Stimulated activated CD8-positive, alpha-beta memory T cell treated with anti-CD3 and anti-CD28 coated beads, Interleukin-7, amount 100 ng/mL, for 48 hours (primary cell): ENCODE measurements around the gene HOXA11.

Source experiments
- DNase-seq, 2 donors: peaks; one replicate each; pipeline ENCODE4 v3.0.0-alpha.2; 2020; ENCODE audit warnings: low read depth in 1 of 2; ENCODE audit errors: extremely low read depth in 1 of 2

The HOXA11 gene

GRCh38 chr7:27148756-27149641 lies 36.0 kb downstream of the HOXA11 start:
- no peak for DNase-seq

- DNase-seq = no peak
Observed at GRCh38 chr7:27148031-27148755, 36.8 kb downstream of the HOXA11 start.

GRCh38 chr7:27147199-27148030 lies 37.6 kb downstream of the HOXA11 start, which contains the start of gene HOXA6:
HOXA6 (minus strand) TSS chr7:27147774; CDS start chr7:27147749, 25 bp downstream.
- DNase-seq = no peak

- no peak for DNase-seq
Observed at GRCh38 chr7:27146491-27147198, 38.4 kb downstream of the HOXA11 start.

GRCh38 chr7:27145914-27146412 lies 39.1 kb downstream of the HOXA11 start:
- no peak for DNase-seq

GRCh38 chr7:27145165-27145913 lies 39.7 kb downstream of the HOXA11 start:
- DNase-seq = no peak

GRCh38 chr7:27144781-27145164 lies 40.3 kb downstream of the HOXA11 start:
- DNase-seq = no peak

- no peak for DNase-seq
Observed at GRCh38 chr7:27143950-27144780, 40.9 kb downstream of the HOXA11 start.

GRCh38 chr7:27143023-27143949 lies 41.7 kb downstream of the HOXA11 start, which contains the start of gene HOXA5:
HOXA5 (minus strand) TSS chr7:27143681; CDS start chr7:27143607, 74 bp downstream.
- no peak for DNase-seq

- DNase-seq = no peak
Observed at GRCh38 chr7:27142580-27143022, 42.4 kb downstream of the HOXA11 start.

GRCh38 chr7:27141923-27142579 lies 43.0 kb downstream of the HOXA11 start:
- no peak for DNase-seq

- no peak for DNase-seq
Observed at GRCh38 chr7:27141137-27141922, 43.7 kb downstream of the HOXA11 start.

GRCh38 chr7:27140126-27140857 lies 44.7 kb downstream of the HOXA11 start:
- no peak for DNase-seq

GRCh38 chr7:27139334-27140125 lies 45.5 kb downstream of the HOXA11 start:
- no peak for DNase-seq

- no peak for DNase-seq
Observed at GRCh38 chr7:27138985-27139333, 46.1 kb downstream of the HOXA11 start.
